OCI-LY3 (cell line): ENCODE measurements around the gene ANTXR2.

Source experiments
- H2AFZ ChIP-seq: fragments of 200-600, 300-600 bp; shearing (Covaris generic); 2 replicates; pipeline ENCODE4 v1.6.0; 2014; ENCODE audit warnings: antibody characterized with exemption, low read depth, low read length
- H3K27ac ChIP-seq: fragments of 200-600, 300-600 bp; sonication (generic); 2 replicates; pipeline ENCODE4 v1.5.1; 2014; ENCODE audit warnings: mild to moderate bottlenecking, low read length, moderate library complexity, mixed read lengths
- H3K27me3 ChIP-seq: fragments of 200-600, 300-600 bp; sonication (generic); 2 replicates; pipeline ENCODE4 v1.6.1; 2014; ENCODE audit warnings: low read depth, low read length, mixed read lengths
- H3K36me3 ChIP-seq: fragments of 200-600, 300-600 bp; sonication (generic); replicated peaks from 2 replicates; pipeline ENCODE3; 2014; ENCODE audit warnings: low read depth, low read length, mixed read lengths
- H3K4me1 ChIP-seq: fragments of 300-600, 200-600 bp; sonication (generic); 2 replicates; pipeline ENCODE4 v1.6.1; 2014; ENCODE audit warnings: low read length, mixed read lengths
- H3K4me2 ChIP-seq: fragments of 200-600, 300-600 bp; sonication (generic); 2 replicates; pipeline ENCODE4 v1.6.1; 2014; ENCODE audit warnings: low read length, mixed read lengths
- H3K4me3 ChIP-seq: fragments of 300-600, 200-600 bp; sonication (generic); 2 replicates; pipeline ENCODE4 v1.5.1; 2014; ENCODE audit warnings: antibody characterized with exemption, mild to moderate bottlenecking, low read length, moderate library complexity
- H3K79me2 ChIP-seq: fragments of 300-600, 200-600 bp; shearing (Covaris generic); 2 replicates; pipeline ENCODE4 v1.6.1; 2014; ENCODE audit warnings: mild to moderate bottlenecking, low read length, mixed read lengths
- H3K9ac ChIP-seq: fragments of 300-600, 200-600 bp; shearing (Covaris generic); 2 replicates; pipeline ENCODE4 v1.6.0; 2014; ENCODE audit warnings: mild to moderate bottlenecking, low read length, moderate library complexity
- H3K9me3 ChIP-seq: fragments of 200-600, 300-600 bp; shearing (Covaris generic); 2 replicates; pipeline ENCODE4 v1.6.1; 2014; ENCODE audit warnings: low read length, mixed read lengths; ENCODE audit not compliant: insufficient read depth
- H4K20me1 ChIP-seq: fragments of 200-600, 300-600 bp; sonication (generic); 2 replicates; pipeline ENCODE4 v1.6.1; 2016; ENCODE audit warnings: low read length, mixed read lengths; ENCODE audit not compliant: insufficient read depth
- EZH2phosphoT487 ChIP-seq: fragments of 200-600 bp; shearing (Covaris generic); IDR thresholded peaks from 2 replicates; pipeline ENCODE4 v1.6.1; 2018; ENCODE audit warnings: antibody characterized with exemption, mixed run types, low read depth
- TF ChIP-seq, protein P1 (sequence below): fragments of 200-600, 300-600 bp; sonication (generic); IDR thresholded peaks from 2 replicates; pipeline ENCODE4 v1.5.1; 2014; ENCODE audit warnings: antibody characterized with exemption, low read length, low read depth

ANTXR2 gene

GRCh38 chr4:80026100-80026499, 46.9 kb downstream of the ANTXR2 start:
- no peaks in the 10 kb centered on the region for H3K27me3 ChIP-seq
- H3K27ac ChIP-seq = no peak overlapping the region
- H3K79me2 ChIP-seq = no peaks in the 10 kb centered on the region
- H3K4me1 ChIP-seq = no peaks in the 10 kb centered on the region
- no peaks in the 10 kb centered on the region for H3K36me3 ChIP-seq
- H3K4me3 ChIP-seq = no peak overlapping the region
- H3K9me3 ChIP-seq = no peaks in the 10 kb centered on the region
- no peaks in the 10 kb centered on the region for H4K20me1 ChIP-seq
- H3K9ac ChIP-seq = no peak overlapping the region
- no peak for TF ChIP-seq EZH2phosphoT487
- TF ChIP-seq, protein P1, sequence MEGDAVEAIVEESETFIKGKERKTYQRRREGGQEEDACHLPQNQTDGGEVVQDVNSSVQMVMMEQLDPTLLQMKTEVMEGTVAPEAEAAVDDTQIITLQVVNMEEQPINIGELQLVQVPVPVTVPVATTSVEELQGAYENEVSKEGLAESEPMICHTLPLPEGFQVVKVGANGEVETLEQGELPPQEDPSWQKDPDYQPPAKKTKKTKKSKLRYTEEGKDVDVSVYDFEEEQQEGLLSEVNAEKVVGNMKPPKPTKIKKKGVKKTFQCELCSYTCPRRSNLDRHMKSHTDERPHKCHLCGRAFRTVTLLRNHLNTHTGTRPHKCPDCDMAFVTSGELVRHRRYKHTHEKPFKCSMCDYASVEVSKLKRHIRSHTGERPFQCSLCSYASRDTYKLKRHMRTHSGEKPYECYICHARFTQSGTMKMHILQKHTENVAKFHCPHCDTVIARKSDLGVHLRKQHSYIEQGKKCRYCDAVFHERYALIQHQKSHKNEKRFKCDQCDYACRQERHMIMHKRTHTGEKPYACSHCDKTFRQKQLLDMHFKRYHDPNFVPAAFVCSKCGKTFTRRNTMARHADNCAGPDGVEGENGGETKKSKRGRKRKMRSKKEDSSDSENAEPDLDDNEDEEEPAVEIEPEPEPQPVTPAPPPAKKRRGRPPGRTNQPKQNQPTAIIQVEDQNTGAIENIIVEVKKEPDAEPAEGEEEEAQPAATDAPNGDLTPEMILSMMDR = no peak
- no peak overlapping the region for H2AFZ ChIP-seq
- H3K4me2 ChIP-seq = no peak overlapping the region

DNA sequence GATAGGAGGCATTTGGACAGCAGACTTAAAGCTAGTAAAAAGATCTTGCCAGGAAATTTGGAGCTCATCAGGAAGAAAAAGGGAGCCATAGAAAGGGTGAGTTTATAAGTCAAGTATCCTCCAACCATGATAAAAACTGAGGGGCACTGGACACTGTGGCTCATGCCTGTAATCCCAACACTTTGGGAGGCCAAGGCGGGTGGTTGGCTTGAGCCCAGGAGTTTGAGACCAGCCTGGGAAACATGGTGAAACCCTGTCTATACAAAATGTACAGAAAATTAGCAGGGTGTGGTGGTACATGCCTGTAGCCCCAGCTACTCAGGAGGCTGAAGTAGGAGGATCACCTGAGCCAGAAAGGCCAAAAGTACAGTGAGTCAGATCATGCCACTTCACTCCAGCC, 48.7 kb downstream of the ANTXR2 start:
- no peak for TF ChIP-seq EZH2phosphoT487
- TF ChIP-seq, protein P1 = no peak
- Histone ChIP-seq H3K4me1 (no peaks in the 10 kb centered on the region), H3K9ac (no peak overlapping the region), H4K20me1 (no peaks in the 10 kb centered on the region), H3K27me3 (no peaks in the 10 kb centered on the region), H3K27ac (no peak overlapping the region), H3K4me3 (no peak overlapping the region), H3K36me3 (no peaks in the 10 kb centered on the region), H2AFZ (no peak overlapping the region), H3K9me3 (no peaks in the 10 kb centered on the region), H3K4me2 (no peak overlapping the region), H3K79me2 (no peaks in the 10 kb centered on the region)

DNA sequence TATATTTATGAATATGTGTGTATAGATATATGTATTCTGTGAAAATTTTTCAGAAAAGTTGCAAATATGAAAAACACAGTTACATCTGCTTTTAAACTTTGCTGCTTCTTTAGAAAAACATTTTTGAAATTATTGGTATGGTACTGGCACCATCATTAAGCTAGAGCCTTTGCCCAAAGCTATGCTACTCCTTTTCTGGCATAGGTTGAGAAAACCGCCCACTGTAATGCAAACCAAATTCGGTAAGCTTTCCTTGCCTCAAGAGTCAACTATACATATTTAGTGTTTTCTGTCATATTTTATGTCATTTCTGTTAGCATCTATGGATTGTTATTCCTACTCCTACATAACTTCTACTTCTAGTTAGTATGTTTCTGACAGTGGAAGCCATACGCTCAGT, 50.7 kb downstream of the ANTXR2 start:
- Histone ChIP-seq H3K9ac (no peak overlapping the region), H2AFZ (no peak overlapping the region), H3K4me3 (no peak overlapping the region), H3K36me3 (no peaks in the 10 kb centered on the region), H3K27ac (no peak overlapping the region), H3K27me3 (no peaks in the 10 kb centered on the region), H3K4me2 (no peak overlapping the region), H4K20me1 (no peaks in the 10 kb centered on the region), H3K9me3 (no peaks in the 10 kb centered on the region), H3K79me2 (no peaks in the 10 kb centered on the region), H3K4me1 (no peaks in the 10 kb centered on the region)
- TF ChIP-seq, protein P1 = no peak
- no peak for TF ChIP-seq EZH2phosphoT487

DNA sequence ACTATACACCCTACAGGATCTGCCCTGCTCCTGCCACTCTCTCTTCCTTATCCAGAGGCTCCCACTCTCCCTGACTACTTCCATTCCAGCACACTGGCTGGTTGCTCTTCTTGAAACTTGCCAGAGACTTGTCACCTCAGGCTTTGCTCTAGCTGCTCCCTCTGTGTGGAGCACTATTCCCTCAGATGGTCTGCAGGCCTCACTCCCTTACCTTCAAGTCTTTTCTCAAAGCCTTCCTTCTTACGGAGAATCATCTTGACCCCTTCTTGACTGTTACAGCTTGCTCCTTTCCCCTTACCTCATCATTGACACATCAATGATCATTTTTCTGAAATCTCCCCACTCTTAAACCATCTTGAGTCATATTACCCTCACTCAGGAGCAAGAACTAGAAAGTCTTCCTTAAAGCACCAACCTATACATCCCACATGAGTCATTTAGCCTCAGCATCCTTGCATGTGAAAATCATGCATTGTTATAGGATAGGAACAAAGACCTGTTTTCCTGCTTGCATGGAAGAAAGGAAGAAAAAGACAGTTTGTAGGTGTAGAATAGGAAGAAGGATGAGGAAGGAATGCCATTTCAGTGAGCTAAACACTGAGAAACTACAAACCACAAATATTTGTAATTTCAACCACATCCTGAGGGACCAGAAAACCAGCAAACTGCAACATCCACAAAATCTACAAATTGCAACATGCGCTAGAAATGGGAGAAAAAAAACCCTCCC, 55.7 kb downstream of the ANTXR2 start:
- Histone ChIP-seq H4K20me1 (no peaks in the 10 kb centered on the region), H3K4me3 (no peak overlapping the region), H3K4me2 (no peak overlapping the region), H3K36me3 (no peaks in the 10 kb centered on the region), H2AFZ (no peak overlapping the region), H3K79me2 (no peaks in the 10 kb centered on the region), H3K9ac (no peak overlapping the region), H3K9me3 (no peaks in the 10 kb centered on the region), H3K27ac (no peak overlapping the region), H3K4me1 (no peaks in the 10 kb centered on the region), H3K27me3 (no peaks in the 10 kb centered on the region)
- no peak for TF ChIP-seq EZH2phosphoT487
- TF ChIP-seq, protein P1 = no peak
